NCI-H146 (cell line): ENCODE measurements around the gene ARFGEF3.
A peak's percentile ranks its signal among the peaks of the same experiment; 100 is the strongest.
"Not testable (repeated sequence)": the region's sequence is repeated elsewhere in the genome, so short reads cannot be mapped to it uniquely, and the experiment has no call there.

ENCODE experiments used
- DNase-seq: peaks from one replicate; lab custom pipeline; 2025; lab: John Stamatoyannopoulos, UW

The ARFGEF3 gene

GRCh38 chr6:138212530-138212929, 50.8 kb downstream of the ARFGEF3 start:
- DNase-seq = not testable (repeated sequence)

DNA sequence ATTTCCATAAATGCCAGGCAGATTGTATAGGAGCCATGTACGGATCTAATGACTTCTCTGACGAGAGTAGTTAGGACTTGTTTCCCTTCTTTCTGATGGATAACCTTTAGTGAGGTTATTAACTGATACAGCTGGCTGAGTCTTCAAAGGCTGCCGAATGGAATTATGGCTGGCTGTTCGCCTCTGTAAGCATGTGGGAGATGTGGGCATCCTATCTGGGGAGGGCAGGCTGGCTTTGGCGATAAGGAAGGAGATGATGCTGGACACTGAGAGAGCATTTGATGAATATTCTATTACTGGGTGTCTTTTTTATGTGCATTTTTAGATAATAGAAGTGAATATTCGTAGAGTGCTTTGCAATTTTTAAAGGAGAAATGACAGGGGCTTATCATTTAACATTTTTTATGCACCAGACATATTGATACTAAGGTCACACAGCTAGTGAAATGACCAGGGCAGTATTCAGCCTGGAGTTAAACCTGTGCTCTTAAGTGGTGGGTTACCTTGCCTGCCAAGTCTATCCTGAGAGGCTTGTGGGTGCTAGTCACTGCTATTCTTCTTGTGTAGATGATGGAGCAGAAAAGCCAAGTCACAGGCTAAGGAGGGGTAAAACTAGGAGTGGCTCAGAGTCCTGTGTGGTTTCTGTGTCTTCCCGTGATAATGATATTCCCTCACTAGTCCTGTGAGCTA, 53.5 kb downstream of the ARFGEF3 start:
- DNase-seq = no peak

DNA sequence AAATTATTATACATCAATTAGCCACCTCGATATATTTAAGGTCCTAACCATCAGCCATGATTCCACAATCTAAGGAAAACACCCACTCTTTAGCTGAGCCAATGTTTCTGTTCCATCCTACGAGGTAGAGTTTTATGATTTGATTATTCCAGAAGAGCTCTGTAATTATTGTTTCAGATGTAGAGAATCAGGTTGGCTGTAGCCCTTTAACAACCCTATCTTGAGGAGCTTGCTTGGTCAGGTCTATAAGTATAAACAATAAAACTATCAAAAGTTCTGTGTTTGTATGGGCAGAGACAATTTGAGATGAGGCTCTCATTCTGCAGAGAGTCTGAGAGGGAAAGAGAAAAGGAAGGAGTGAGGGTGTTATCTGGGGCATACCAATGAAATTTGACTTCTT, 56.7 kb downstream of the ARFGEF3 start, which contains the start of gene PBOV1:
Gene PBOV1 (minus strand): TSS at position 43 of the 400 bp plus-strand sequence. CDS start 96 bp downstream, outside the sequence.
- no peak for DNase-seq

DNA sequence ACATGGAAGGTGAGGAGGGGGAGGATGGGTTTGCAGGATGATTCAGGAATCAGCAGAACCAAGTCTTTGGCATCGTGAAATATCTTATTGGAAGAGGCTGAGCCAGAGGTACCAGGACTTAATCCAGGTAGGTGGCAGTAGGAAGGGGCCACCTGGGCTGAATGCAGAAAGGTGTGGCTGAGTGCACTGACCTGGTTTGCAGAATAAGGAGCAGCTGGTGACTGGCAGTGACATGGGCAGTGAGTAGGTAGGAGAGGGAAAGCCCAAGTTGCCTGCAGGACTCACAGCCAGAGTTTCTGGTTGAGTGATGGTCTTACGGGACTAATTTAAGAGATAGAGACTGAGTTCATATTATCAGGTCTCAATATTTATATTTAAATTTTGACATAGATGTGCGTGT, 57.7 kb downstream of the ARFGEF3 start:
- no peak for DNase-seq

DNA sequence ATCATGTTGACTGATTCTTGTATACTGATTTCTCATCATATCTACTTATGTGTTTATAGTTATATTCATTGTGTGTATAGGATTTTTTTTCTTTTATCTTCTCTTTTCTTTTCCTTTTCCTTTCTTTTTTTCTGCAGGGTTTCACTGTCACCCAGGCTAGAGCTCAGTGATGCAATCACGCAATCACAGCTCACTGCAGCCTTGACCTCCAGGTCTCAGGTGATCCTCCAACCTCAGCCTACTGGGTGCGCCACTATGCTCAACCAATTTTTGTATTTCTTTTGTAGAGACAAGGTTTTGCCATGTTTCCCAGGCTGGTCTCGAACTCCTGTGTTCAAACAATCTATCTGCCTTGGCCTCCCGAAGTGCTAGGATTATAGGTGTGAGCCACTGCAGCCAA, 58.2 kb downstream of the ARFGEF3 start:
- no peak for DNase-seq

GRCh38 chr6:138222901-138223546, 61.3 kb downstream of the ARFGEF3 start:
- peak; percentile 23 for DNase-seq

GRCh38 chr6:138225953-138226352, 64.2 kb downstream of the ARFGEF3 start:
- DNase-seq = peak; percentile 16

- peak; percentile 74 for DNase-seq
Measured at GRCh38 chr6:138226700-138227315, 65.1 kb downstream of the ARFGEF3 start.

GRCh38 chr6:138227316-138227781, 65.6 kb downstream of the ARFGEF3 start:
- DNase-seq = peak; percentile 85

DNA sequence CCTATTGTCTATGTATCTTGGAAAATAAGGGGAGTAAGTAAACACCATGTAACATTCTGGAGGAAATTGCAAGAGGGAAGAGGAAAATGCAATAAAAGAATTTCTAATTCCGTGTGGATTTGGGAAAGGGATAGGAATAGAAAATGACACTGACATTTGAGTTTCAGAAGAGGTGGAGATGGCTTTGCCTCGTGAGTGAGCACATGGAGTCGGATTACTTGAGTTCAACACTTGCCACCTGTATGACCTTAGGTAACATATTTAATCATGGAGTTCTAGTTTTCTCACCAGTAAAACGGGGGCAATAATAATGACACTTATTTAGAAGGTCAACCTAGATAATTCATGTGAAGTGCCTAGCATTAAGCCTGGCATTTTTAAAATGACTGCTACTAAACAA, 67.3 kb downstream of the ARFGEF3 start:
- DNase-seq = peak; percentile 54

DNA sequence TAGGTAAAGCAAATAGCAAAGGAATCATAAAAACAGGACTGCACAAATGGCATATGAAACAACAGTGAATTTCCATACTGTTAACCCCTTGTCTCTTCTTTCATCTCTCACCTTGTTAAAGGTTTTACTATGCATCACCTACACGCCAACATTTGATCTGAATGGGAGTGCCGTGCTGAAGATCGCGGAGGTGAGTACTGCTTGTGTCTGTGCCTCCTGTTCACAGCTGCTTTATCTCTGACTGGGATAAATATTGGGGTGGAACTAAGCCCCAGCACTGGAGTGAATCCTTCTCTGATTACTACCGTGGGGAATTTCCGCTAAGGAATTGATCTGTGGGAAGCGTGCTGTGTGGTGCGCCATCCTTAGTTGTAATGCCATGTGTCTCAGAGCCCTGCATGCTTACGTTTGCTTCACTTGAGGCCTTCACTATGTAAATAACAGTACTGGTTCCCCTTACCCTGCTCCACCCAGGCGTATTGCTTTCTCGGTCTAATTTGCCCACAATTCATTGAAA, 68.0 kb downstream of the ARFGEF3 start:
- DNase-seq = peak; percentile 54

- DNase-seq = no peak
Measured at GRCh38 chr6:138230221-138230620, 68.5 kb downstream of the ARFGEF3 start.

DNA sequence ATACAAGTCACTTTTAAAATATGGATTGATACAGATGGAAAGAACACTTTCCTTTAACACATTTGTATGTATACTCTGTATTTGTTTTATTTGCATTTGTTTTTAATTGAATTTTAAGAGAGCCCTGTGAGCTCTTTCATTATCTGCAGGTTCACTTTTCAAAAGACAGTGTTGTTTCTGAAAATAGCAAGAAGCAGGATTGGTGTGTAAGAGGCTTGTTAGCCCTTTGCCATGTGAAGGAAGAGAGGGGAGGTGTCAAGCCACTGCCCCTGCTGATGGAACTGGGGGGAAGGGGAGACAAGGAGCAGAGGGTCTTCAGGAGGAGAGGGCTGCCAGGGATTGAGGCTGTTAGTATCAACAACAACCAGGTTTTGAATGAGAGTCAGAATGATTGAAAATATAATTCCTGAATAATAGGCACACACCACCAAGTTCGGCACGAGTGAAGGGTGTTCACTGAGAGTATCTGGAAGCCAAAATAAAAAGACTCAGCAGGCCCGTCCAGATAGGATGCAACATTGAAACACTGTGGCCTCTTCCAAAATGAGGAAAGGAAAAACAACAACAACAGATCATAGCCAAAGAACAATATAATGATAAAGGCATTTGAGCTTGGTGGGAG, 69.1 kb downstream of the ARFGEF3 start:
- peak; percentile 46 for DNase-seq

DNA sequence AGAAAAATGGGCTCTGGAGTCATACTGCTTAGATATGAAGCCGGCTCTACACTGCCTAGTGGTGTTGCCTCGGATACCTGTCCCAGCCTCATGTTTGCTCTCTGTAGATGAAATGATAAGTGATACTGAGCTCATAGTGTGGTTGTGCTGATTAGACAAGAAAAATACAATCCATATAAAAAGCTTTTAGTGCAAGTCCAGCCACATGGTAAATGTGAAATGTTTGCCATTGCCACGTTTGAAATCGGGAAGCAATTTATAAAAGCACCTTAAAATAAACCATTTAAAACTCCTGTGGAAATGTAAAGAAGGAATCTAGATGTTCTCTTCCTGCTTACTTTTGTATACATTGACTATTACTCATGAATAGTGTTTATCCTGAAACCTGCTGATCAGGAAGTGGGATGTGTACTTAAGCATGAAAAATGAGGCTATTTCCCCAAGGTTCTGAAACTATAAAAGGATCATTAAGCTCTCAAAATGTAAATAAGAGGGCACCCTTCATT, 69.7 kb downstream of the ARFGEF3 start:
- DNase-seq = peak; percentile 95

DNA sequence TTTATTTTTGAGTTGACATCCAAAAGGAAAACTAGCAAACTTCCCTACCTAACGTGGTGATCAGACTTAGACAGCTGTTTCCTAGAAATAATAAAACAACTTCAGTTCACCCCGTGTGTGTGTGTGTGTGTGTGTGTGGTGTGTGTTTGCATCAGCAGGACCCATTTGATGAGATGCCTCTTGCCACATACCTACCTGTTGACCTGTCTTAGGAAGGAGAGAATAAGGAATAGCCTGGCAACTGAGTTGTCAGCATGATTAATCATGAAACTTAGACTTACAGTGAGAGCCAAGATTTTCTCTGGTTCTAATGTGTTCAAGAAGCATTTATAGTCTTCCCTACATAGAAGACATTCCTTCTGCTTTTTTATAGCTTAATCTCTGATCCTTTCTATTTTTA, 72.6 kb downstream of the ARFGEF3 start:
- DNase-seq = no peak

DNA sequence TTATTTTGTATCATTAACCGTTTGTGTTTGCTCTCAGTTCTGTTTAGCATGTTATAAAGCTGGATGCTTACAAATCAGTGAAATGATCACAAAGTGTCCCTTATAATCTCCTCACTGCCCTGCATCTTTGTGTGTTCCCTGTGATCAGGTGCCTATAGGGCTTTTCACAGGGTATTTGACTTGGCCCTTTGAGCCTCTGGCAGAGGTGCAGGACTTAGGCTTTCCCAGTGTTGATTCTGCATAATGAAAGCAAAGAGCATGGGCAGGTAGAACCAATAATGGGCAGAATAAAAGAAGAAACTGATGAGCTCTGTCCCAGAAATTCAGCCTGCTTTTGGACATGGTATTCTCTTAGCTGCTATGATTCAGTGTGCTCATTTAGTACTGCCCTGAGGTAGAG, 73.5 kb downstream of the ARFGEF3 start:
- DNase-seq = peak; percentile 38

DNA sequence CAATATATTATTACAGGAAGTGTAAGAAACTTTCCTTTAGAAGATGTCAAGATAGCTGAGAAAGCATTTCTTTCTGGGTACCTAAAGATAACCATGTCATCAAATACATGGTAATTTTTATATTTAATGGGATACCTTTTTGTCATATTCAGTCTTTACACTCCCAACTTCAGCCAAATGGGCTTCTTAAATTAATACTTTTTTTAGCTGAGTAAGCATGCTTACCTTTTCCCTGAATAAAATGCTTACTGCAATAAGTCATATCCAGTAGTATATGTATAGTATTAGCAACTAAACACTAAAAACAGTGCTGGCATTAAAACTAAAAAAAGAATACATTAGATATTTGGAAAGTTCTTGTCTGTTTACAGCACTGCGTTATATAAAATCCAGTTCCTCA, 74.0 kb downstream of the ARFGEF3 start:
- DNase-seq = no peak

DNA sequence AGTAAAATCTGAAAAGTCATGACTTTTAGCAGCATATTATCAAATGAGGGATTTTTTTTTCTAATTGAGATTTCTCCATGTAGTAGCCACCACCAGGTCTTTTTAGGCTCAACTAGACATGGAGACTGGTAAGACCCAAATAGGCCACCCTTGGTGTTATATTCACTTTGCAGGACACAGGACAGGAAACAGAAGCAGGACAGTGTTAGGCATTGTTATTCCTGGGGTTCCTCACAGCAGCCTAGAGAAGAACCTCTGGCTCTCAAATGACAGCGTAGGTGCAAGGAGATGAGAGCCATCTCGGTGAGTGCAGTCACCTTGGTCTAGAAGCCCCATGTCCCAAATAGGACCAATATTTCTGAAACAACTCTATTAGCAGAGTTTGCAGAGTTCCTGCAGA, 75.7 kb downstream of the ARFGEF3 start:
- DNase-seq = no peak

DNA sequence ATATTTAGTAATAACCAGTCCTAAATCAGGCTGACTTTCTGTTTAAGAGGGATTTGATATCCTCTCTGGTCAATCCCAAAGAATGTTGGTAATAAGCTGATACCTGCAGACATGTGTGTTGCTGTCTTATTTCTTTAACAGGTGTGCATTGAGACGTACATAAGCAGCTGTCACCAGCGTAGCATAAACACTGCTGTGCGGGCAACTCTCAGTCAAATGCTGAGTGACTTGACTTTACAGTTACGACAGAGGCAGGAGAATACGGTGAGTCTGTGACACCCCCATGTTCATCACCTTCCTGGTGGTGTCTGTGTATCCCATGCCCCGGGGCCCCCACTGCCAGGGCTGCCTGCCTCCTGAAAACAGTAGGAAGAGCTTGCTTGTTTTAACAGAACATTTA, 76.6 kb downstream of the ARFGEF3 start:
- DNase-seq = no peak

GRCh38 chr6:138239774-138240173, 78.0 kb downstream of the ARFGEF3 start:
- DNase-seq = peak; percentile 54

DNA sequence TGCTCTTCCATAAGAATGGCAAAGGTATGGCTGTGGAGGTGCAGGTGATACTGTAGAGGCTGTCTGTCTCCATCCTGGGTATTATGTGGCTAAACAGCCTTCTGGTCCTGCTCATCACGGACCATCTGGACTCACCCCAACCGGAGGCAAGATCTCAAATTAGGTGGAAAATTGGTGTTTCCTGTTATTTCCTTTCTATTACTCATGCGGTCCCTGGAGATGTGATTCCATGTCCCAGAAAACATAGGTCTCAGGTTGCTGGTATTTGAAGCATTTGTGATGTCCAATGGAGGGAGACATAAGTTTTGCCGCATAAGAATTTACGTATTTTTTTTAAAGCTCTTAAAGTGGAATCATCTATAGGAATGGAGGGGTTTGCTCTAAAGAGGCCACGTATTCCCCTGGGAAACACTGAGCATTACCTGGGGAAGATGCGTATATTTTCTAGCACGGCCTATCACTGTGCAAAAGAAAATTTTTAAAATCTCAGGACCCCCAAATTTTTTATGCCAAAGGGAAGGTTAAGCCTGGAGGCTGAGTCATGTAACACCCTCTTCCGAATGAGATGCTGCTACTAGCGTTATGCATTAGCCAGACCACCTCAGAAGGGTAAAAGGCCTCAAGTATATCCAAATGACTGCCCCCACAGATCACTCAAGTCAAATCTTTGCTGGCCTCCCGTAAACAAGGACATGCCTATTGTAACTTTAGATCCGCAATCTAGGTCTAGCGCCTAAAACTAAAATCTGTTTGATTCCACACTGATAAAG, 78.9 kb downstream of the ARFGEF3 start:
- DNase-seq = peak; percentile 90
